ENCODE results near the gene TRIM28. TPM values are rescaled to one million over a fixed set of nuclear protein-coding genes. Genes with fewer than 3 reads are reported as not detected.

The TRIM28 gene
- total RNA-seq, 4 donors from 2014 or later = 164 to 281 (median 196) TPM

DNA sequence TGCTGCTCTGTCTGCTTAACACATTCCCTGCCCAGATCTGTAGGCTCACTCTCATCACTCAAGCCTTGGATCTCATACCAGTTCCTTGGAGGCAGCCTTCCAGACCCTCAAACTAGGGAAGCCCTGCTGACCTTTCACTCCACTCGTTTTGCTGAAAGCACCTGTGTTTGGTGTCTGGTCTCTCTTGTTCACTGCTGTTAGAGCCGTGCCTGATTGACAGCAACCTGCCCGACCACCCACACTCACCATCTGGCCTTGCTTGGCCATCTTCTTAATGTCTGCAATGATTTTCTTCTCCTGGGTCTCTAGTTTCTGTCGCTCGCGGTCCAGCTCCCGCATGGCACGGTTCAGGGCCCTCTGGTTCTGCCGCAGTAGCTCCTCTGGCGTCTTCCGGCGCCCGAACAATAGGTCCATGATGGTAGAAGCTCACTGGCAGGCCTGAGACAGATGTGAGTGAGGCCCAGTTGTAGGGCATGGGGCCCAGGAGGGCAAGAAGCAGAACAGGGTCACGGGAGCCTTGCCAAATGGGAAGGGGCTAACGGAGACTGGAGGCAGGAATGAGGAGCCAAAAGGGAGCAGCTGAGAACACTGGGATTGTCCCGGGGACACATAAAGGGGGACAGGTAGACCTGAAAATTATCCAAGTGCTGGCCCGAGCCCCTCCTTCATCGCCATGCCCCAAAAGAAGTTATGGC lies 10.1 kb downstream of the TRIM28 start:
- Histone ChIP-seq H3K4me3 (peak overlapping the region; percentile 67 to 79 (median 74)), H3K4me1 (peaks cover 0 to 38% (median 22%) of the 10 kb centered on the region in 4 donors), H3K9me3 (no peaks in the 10 kb centered on the region), H3K27me3 (no peaks in the 10 kb centered on the region), H3K27ac (peak overlapping the region; percentile 89 to 100 (median 90)), H3K36me3 (peaks cover 0 to 58% (median 0%) of the 10 kb centered on the region in 3 donors)
- TF ChIP-seq, protein P1, sequence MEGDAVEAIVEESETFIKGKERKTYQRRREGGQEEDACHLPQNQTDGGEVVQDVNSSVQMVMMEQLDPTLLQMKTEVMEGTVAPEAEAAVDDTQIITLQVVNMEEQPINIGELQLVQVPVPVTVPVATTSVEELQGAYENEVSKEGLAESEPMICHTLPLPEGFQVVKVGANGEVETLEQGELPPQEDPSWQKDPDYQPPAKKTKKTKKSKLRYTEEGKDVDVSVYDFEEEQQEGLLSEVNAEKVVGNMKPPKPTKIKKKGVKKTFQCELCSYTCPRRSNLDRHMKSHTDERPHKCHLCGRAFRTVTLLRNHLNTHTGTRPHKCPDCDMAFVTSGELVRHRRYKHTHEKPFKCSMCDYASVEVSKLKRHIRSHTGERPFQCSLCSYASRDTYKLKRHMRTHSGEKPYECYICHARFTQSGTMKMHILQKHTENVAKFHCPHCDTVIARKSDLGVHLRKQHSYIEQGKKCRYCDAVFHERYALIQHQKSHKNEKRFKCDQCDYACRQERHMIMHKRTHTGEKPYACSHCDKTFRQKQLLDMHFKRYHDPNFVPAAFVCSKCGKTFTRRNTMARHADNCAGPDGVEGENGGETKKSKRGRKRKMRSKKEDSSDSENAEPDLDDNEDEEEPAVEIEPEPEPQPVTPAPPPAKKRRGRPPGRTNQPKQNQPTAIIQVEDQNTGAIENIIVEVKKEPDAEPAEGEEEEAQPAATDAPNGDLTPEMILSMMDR (IDR thresholded peaks at IDR 0.05) = no peak
- no peak for TF ChIP-seq POLR2A (IDR thresholded peaks at IDR 0.05)
- DNase-seq = no peak

DNA sequence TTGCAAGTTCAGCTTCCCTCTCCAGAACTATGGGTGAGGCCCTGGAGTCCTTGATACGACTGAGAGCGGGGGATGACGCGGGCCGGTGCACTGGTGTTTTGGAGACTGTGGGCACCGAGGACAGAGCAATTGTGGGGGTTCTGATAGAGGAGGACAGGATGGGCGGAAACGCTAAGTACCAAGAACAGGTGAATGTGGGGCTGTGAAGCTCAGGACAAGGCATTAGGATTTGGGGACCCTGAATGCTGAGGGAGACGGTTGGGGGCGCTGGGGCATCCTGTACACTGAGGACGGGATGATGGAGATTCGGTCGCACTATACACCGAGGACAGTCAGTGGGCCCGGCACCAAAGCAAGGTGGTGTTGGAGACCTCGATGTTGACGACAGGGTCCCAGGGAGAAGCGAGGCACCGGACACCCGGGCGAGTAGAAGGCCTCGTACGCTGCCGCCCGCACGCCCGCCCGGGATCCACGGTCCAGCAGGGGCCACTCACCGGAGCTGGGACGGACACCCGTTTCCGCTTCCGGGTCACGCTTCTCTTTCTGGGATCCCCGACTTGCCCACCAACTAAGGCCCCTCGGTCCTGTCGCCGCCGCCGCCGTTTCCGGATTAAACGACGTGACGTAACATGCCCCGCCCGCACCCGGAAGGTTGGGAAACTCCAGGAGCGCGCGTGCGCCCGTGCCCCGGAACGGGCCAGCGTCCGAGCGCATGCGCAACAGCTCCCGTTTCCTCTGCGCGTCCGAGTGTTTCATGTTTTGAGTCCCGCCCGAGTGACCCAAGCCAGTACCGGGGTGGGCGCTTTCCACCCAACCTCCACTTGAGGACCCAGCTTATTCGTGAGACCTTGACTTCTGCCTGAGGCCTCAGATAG lies 10.9 kb downstream of the TRIM28 start, which contains the start of gene CHMP2A:
Gene CHMP2A, minus strand, starts transcription at position 612 of the 875 bp plus-strand sequence. CDS start 893 bp downstream, outside the sequence.
- peak within 1 kb of the TSS; percentile 89 to 100 (median 90) for H3K27ac ChIP-seq
- H3K9me3 ChIP-seq = no peaks in the 10 kb centered on the region
- peaks cover 0 to 50% (median 0%) of the 10 kb centered on the region in 3 donors for H3K36me3 ChIP-seq
- DNase-seq = peak; percentile 98 to 99 (median 99)
- H3K4me1 ChIP-seq = peaks cover 0 to 41% (median 23%) of the 10 kb centered on the region in 4 donors
- peak; percentile 76 to 78 for TF ChIP-seq POLR2A (IDR thresholded peaks at IDR 0.05)
- TF ChIP-seq, protein P1 (IDR thresholded peaks at IDR 0.05) = no peak
- H3K4me3 ChIP-seq = peak within 1 kb of the TSS; percentile 67 to 79 (median 74)
- no peaks in the 10 kb centered on the region for H3K27me3 ChIP-seq

DNA sequence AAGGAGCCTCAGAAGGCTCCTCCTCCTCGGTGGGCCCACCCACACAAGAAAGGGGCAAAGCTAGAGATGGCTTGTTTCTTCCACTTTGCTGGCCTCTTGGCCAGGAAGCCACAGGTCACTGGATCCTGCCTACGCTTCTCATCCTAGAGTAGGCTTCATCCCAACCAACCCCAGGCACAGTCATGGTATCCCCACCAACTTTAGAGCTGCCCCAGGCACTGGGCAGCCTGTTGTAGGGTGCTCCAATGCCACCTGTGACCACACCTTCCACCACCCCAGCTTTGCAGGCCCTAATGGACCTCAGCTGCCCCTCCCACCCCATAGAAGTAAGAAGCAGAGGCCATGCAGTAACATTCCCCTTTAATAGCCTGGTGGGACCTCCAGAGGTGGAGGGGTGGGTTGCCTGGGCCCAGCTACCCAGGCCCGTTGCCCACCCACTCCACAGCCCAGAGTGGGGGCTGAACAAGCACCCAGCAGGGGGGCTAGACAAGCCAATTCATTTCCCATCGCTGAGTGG lies 11.6 kb downstream of the TRIM28 start:
- H3K36me3 ChIP-seq = peaks cover 0 to 44% (median 0%) of the 10 kb centered on the region in 3 donors
- no peak for TF ChIP-seq POLR2A (IDR thresholded peaks at IDR 0.05)

DNA sequence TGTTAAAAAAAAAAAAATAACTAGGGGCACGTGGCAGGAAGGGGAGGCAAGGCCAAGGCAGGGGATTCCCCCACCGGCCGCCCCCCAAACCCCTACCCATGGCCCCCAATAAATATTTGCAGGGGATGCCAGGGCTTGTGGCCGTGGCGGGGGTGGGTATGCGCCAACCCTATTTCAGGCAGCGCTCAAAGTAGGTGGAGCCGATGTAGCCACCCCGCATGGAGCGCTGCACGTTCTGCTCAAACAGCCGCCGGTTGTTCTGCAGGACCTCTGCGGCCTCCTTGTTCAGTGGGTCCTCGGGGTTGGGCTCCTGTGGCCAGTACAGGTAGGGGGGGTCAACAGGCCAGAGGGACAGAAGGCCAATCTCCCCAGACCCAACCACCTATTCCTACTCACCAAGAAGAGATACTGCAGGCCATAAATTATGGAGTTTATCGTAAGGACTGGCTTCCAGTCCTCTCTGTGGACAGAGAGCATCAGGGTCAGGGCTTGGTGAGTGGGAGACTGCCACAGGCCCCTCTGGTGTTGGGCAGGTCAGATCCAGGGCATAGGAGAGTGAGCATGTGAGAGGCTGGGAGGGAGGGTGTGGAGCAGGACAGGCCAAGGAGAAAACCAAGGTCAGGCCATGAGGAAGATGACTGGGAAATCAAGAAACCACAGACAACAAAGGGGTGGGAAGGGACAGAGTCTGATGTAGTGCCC lies 12.2 kb downstream of the TRIM28 start:
- Histone ChIP-seq H3K36me3 (peaks cover 0 to 37% (median 0%) of the 10 kb centered on the region in 3 donors), H3K27ac (peak overlapping the region in 3 of 4 donors; percentile 89 to 100 (median 89))

More for the DNA sequence above, 11.6 kb downstream of the TRIM28 start:
- no peaks in the 10 kb centered on the region for H3K9me3 ChIP-seq
- no peaks in the 10 kb centered on the region for H3K27me3 ChIP-seq
- DNase-seq = no peak
- H3K4me3 ChIP-seq = peak overlapping the region; percentile 67 to 79 (median 74)
- peak overlapping the region; percentile 89 to 100 (median 90) for H3K27ac ChIP-seq
- H3K4me1 ChIP-seq = peaks cover 0 to 46% (median 27%) of the 10 kb centered on the region in 4 donors

DNA sequence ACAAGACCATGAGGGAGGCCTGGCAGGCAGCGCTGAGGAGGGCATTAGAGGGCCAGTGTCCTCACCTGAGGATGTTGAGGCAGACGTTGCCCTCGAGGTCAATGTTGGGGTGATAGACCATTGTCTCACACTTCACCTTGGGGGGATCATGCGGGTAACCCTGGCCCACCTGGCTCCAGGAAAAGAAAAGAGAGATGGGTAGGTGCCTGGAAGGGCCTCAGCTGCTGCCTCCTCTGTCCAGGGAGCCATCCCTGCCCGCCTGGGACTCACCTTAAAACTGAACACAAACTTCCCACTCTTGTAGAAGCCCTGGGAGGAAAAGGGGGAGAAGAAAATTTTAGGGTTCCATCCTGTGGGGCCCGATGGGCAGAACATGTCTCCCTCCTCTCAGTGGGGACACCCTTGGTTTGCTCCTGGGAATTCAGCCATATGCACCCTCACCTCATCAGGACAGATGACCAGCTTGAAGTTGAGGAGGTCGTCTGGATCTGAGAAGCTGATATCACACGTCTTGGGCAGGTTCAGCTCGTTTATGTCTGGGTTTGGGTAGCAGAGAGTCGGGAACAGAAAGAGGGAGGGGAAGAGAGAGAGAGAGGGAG lies 12.9 kb downstream of the TRIM28 start:
- DNase-seq = no peak
- Histone ChIP-seq H3K36me3 (peaks cover 0 to 31% (median 0%) of the 10 kb centered on the region in 3 donors), H3K4me1 (peaks cover 0 to 53% (median 29%) of the 10 kb centered on the region in 4 donors), H3K9me3 (no peaks in the 10 kb centered on the region), H3K27me3 (no peaks in the 10 kb centered on the region), H3K27ac (peak overlapping the region; percentile 93 to 100 (median 99)), H3K4me3 (peak overlapping the region in 3 of 4 donors; percentile 72 to 84 (median 80))
- TF ChIP-seq, protein P1 (IDR thresholded peaks at IDR 0.05) = no peak
- TF ChIP-seq POLR2A (IDR thresholded peaks at IDR 0.05) = no peak

More for the DNA sequence above, 12.2 kb downstream of the TRIM28 start:
- peaks cover 0 to 46% (median 27%) of the 10 kb centered on the region in 4 donors for H3K4me1 ChIP-seq
- H3K27me3 ChIP-seq = no peaks in the 10 kb centered on the region
- H3K4me3 ChIP-seq = no peak overlapping the region
- no peak for DNase-seq
- H3K9me3 ChIP-seq = no peaks in the 10 kb centered on the region
- TF ChIP-seq, protein P1 (IDR thresholded peaks at IDR 0.05) = no peak
- no peak for TF ChIP-seq POLR2A (IDR thresholded peaks at IDR 0.05)
